ENCODE data around the gene AP4E1. TPM values are rescaled to one million over a fixed set of nuclear protein-coding genes. Genes with fewer than 3 reads are reported as not detected.
"Not testable (repeated sequence)": the region's sequence is repeated elsewhere in the genome, so short reads cannot be mapped to it uniquely, and the experiment has no call there.

Gene AP4E1
- 11.8 and 12.5 TPM in 2 replicates for total RNA-seq (2014; rRNA removed; shearing (Covaris generic))
- 8.3 and 8.4 TPM in 2 replicates for polyA plus RNA-seq (2014; cell fraction: nucleus; rRNA removed)

DNA sequence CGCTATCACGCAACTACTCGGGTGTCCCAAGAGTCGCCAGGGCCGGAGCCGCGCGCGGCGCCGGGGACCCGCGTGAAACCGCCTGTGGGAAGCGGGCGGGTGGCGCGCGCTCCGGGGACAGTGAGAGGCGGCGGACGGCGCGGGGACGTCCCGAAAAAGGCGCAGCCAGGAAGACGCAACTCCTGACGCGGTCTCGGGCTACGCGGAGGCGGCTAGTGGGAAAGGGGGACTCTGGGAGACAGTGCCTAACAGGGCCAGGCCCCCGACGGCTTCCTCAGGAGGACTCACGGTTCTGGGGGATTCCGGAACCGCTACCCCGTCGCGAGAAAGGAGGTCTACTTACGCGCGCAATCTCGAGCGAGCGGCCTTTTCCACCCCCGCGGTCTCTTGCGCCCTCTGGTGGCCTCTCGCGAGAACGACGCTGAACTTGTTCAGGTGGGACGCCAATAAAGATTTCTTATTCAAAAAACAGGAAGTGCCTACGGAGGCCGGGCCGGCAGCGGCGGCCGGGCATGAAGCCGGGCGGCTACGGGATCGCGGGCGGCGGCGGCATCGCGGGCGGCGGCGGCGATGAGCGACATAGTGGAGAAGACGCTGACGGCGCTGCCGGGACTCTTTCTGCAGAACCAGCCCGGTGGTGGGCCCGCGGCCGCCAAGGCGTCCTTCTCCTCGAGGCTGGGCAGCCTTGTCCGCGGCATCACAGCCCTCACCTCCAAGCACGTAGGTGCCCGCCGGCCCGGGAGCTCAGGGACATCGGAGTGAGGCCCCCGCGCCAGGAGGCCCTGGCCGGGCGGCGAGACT, at the start of gene AP4E1:
TSS of gene AP4E1 (plus strand) at position 475 of the 801 bp plus-strand sequence. CDS start at position 571, 96 bp downstream.
- DNase-seq (ENCODE audit: extremely low read depth, low read depth) = peak; percentile 86

DNA sequence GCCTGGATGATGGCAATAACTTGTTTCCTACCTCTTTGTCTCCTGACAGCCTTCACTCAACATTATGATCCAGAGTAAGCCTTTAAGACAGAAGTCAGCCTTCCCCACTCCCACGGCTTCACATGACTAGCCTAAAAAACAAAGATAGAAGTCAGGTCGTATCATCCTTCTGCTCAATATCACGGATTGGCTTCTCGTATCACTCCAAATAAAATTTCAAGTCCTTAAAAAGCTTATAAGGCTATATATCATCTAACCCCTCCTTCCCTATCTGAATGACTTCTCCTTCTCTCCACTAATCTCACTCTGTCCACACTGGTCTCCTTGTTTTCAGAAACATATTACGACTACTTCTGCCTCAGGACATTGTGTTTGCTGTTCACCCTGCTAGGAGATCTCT, 47.7 kb upstream of the AP4E1 start:
- DNase-seq (ENCODE audit: extremely low read depth, low read depth) = no peak

DNA sequence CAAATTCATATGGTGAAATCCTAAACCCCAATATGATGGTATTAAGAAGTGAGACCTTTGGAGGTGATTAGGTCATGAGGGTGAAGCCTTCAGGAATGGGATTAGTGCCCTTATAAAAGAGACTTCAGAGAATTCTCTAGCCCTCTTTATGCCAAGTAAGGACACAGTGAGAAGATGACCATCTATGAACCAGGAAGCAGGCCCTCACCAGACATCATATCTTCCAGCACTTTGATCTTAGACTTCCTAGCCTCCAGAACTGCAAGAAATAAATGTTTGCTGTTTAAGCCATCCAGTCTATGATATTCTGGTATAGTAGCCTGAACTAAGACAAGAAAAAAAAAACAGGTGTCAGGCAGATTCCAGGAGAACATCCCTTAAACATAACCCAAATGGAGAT, 45.9 kb upstream of the AP4E1 start:
- no peak for DNase-seq (ENCODE audit: extremely low read depth, low read depth)

DNA sequence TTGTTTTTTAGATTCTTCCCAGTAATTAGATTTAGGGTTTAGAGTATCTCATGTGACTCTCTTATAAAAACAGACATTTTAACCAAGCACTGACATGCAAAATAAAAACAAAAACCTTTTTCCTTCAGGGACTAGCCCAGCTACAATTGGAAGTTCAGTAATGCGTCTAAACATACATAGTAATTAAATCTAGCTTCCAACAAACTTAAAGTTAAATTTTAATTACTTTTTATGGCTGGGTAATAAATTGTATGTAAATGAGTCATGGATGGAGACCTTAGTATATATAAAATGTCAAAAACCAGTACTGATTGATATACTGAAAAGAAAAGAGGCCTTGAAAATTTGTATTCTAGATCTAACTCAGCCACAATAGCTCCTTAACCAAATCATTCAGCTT, 43.6 kb upstream of the AP4E1 start:
- no peak for DNase-seq (ENCODE audit: extremely low read depth, low read depth)

DNA sequence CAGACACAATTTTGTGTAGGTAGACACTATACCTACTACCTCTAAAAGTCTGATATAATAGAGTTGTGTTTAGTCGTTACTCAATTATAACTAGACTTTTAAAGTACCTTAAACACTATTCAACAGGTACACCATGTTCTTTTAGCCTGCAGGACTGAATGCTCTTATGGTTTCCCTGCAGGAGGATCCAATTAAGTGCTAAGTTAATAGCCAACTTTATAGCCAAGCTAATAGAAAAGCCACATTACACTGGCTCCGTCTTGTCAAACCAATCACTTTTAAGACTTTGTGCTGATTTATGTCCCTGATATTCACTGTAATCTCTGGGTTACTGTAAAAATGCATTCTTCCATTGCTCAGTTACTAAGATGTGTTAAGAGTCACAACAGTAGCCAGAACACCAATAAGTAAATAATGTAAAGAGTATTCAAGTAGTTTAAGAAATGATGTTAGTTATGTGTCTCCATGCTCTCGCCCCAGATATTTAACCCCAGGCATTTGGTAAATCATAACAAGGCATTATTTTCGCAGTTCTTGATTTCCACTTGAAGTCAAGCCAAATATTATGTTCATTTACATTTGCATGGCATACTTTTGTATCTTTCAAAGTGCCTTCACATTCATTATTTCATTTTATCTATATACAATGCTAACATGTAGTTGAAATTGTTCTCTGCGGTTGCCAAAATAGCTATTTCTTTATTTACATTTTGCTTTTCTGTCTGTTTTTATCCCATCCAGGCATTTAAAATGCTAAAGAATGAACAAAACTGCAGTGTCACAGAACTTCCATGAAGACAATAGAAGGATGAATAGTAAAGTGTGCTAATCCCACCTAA, 42.7 kb upstream of the AP4E1 start:
- DNase-seq (ENCODE audit: extremely low read depth, low read depth) = no peak

DNA sequence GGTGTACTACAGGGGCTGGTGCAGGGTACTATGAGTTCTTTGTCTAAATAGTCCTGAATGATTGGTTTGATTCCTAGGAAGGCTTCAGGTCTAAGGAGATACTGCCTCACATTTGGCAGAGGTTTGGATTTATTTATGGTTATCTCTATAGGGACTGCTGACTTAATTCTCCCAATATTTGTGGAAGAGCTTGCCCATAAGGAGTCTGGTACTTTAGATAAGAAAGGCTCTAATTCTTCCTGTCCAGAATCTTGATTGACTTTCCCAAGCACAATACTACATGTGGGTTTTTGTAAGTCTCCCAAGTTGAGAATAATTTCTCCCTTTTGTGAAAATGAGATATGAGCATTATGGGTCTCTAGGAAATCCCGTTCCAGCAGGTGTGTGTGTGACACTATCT, 36.7 kb upstream of the AP4E1 start:
- no peak for DNase-seq (ENCODE audit: extremely low read depth, low read depth)

DNA sequence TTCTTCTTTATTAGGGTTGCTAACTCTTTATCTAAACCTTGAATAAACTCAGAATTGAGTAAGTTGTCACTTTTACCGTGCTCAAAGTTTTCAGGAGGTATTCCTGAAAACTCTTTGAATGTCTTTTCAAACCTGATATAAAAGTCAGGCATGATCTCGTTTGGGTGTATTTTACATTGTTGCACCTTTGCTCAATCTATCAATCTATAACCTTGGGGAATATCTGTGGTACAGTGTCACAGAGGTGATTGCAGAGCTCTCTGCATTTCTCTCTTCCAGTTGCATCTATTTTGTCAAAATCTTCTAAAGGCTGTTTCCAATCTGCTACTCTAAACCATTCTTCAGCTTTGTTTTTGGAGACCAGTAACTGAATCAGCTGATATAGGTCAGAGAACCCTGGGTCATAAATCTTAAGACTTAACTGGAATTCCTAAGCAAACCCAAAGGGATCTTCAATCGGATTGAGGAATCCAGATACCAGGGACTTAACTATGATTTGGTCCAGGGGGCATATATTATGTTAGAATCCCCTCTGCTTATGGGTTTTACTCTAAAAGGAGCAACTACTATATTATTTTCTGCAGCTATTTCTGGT, 35.6 kb upstream of the AP4E1 start:
- DNase-seq (ENCODE audit: extremely low read depth, low read depth) = no peak

DNA sequence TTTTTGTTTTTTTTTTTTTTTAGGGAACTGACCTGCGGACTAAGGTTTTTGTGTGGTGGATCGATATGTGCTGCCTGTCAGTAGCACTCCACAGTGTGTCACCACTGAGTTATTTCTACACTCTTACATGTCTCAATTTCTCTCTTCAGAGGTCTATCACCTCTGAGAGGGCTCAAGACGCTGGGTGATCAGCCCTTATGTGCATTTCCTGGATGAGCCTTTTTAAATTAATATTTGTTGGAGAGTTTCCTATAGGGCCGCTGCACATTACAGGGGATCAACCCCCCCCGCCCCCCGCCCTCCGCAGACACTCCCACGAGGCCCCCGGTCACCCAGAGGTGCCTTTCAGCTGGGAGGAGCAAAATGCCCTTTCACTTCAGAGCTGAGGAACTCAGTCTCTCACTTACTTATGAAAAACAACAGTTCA, 34.5 kb upstream of the AP4E1 start:
- no peak for DNase-seq (ENCODE audit: extremely low read depth, low read depth)

DNA sequence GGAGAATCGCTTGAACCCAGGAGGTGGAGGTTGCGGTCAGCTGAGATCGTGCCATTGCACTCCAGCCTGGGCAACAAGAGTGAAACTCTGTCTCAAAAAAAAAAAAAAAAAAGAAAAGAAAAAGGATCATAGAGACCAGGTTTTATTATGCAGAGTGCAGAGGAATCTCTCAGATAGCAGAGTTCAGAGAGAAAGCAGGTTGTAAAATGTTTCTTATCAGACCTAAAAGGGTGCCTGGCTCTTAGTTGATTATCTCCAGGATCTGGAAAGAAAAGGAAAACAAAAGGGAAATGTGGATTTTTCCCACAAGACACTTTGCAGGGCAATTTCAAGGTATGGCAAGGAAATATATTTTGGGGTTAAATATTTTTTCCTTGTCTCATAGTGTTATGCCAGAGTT, 33.2 kb upstream of the AP4E1 start:
- not testable (repeated sequence) for DNase-seq (ENCODE audit: extremely low read depth, low read depth)

DNA sequence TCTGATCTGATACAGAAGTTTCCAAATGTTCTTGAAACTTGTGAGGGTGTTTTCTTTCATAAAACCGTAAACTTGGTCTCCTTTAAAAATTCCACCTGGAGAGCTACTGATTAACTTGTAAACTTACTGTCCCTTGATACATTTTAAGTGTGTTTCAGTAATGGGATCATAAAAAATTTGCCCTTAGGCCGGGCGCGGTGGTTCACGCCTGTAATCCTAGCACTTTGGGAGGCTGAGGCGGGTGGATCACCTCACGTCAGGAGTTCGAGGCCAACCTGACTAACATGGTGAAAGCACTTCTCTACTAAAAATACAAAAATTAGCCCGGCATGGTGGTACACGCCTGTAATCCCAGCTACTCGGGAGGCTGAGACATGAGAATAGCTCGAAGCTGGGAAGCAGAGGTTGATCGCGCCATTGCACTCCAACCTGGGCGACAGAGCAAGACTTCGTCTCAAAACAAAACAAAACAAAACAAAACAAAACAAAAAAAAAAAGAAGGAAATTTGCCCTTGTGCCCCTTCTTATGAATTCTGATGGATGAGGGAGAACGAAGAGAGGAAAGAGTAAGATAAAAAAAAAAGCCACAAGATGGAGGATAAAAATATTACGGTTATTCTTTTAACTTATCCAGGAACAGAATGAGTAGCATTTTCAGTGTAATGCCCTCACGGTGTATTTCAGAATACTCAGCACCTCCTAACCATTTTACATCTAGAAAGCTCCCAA, 32.1 kb upstream of the AP4E1 start:
- no peak for DNase-seq (ENCODE audit: extremely low read depth, low read depth)

DNA sequence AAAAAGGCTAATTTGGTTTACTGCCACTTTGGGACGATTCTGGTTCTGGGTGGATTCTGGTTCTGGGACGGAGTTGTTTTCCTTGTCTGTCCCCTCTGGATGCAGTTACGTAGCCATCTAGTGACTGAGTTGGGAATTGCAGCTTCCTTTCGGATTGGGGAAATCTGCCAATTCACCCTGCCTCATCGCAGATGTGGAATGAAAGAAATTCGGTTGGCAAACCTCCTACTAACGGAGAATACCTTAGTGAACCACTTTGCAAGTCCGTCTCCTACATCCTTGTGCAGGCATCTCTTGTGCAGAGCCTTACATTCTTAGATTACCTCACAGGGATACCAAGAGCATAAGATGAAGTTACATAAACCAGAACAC, 31.5 kb upstream of the AP4E1 start:
- peak; percentile 92 for DNase-seq (ENCODE audit: extremely low read depth, low read depth)

DNA sequence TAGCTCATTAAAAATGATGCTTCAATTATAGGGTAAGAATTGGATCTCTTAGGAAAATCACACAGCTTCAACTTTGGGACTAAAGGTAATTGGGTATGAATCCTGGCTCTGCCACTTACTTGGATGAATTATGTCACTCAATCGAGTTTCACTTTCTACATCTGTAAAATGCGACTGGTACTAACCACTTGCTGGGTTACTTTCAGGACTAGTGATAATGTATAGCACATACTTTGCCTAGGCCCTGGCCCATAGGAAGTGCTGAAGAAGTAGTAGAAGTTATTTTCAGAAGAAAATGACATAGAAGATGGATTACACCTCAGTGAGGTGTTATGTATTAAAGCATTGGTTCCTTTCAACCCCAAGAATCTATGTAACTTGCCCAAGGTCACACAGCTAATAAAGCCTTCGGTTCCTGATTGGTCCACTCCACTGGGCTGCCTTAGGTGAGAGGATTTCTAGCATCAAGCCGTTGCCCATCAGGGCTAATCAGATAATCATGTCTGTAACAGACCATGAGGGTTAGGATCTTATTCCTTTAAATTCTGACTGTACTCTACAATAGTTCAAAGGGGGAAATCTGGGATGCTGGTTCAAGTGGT, 29.4 kb upstream of the AP4E1 start:
- no peak for DNase-seq (ENCODE audit: extremely low read depth, low read depth)

DNA sequence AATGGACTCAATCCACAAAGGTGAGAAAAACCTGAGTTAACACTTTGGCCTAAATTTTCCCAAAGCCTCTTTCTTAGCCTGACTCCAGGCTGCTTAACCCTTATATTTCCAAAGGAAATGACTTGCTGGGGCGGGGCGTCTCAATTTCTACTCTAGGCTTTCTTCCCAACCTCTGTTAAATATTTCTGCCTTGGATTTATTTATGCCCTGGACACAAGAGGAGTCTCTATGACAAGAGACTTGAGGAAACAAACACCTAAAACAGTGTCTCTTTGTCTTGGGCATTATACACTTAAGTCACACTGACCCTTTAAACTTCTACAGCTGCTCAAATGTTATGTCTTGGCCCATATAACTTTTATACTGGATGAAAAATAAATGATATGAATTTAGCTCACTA, 28.3 kb upstream of the AP4E1 start:
- no peak for DNase-seq (ENCODE audit: extremely low read depth, low read depth)

DNA sequence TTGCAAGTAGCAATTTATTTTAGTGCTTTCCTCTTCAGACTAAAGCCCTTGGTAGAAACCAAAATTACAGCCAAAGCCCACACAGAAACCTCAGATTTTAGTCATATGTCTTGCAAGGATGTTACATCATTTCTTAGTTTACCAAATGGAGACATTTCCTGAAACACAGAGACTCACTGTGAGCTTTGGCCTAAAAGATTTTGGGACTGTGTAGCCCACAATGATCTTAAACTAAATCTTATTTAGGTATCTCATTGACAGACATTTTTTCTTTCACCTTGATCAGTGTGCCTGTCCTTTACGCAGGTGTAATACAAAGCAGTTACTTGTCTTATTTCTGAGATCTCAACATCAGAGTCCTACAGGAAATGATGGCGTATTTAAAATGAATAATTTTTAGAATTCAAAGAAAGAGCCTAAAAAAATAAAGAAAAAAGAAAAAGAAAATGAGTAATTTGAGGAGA, 27.8 kb upstream of the AP4E1 start:
- peak; percentile 67 for DNase-seq (ENCODE audit: extremely low read depth, low read depth)

DNA sequence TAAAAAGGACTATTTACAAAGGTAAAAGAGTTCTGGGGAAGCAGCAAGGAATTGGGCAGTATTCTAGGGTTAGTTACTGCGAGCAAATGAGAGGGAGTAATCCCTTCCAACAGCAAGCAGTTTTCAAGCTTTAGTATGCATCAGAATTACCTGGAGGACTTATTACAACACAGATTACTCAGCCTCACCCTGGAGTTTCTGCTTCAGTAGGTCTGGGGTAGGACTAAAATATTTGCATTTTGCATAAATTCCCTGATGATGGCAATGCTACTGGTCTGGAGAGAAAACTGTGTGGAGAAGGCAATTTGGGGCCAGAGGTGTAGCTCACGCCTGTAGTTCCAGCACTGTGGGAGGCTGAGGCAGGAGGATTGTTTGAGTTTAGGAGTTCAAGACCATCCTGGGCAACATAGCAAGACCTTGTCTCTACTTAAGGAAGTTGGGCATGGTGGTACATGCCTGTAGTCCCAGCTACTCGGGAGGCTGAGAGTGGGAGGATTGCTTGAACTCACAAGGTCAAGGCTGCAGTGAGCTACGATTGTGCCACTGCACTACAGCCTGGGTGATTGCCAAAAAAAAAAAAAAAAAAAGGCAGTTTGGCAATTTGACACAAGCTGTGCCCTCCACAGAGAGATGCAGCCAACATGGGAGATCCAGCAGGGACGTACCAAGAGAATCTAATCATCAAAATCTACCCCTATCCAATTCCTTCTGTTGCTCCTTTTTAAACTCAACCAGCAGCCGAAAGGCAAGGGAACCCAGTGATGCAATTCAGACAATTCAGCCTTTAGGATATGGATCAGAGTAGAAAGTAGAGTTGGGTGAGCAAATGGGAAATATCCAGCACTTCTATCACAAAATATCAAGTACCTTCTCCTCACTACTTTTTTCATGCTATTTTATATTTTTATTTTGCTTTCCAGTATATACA, 27.1 kb upstream of the AP4E1 start:
- DNase-seq (ENCODE audit: extremely low read depth, low read depth) = no peak

DNA sequence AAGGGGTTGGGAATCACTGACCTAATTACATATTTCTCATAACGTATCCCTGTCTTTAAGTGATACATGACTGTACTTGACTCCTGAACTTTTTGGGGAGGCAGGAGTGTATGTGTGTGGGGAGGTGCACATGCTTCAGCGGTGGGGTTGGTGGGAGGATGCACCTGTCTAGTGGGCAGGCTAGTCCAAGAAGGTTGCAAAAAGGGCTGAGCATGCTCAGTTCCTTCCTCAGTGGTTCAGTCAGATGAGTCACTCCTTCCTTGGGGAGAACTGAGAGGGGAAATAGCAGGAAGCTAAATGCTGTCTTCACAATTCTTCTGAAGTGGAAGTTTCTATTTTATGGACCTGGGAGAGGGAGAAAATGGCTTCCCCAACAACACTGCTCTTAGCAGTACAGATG, 24.6 kb upstream of the AP4E1 start:
- no peak for DNase-seq (ENCODE audit: extremely low read depth, low read depth)

DNA sequence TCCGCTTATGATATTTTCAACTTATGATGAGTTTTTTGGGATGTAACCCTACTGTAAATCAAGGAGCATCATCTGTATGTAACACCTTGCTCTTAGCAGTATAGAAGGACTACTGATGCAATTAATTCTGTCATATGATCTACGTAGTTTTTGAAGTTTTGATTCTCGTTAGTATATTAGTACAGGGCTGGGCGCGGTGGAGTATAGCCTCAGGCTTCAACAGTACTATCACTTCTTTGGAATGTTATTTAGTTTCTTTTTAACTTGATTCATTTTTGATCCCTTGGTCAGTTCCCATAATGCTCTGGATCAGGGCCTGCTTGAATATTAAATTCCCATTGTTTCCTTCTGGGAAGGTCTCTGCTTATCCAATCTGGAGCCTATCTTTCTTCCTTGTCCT, 23.9 kb upstream of the AP4E1 start:
- DNase-seq (ENCODE audit: extremely low read depth, low read depth) = no peak

DNA sequence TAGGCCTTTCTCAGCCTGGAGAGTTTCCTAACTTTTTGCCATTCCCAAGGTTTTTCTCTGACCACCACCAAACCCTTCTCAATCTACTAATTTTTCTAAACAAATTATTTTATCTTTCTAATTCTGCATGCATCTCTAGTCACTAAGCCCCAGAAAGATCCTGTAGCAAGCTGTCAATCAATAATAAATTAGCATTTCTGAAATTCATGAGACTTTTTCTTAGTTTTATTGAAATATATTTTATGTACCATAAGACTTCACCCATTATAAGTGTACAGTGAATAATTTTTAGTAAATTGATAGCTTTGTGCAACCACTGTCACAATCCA, 22.4 kb upstream of the AP4E1 start:
- DNase-seq (ENCODE audit: extremely low read depth, low read depth) = no peak

DNA sequence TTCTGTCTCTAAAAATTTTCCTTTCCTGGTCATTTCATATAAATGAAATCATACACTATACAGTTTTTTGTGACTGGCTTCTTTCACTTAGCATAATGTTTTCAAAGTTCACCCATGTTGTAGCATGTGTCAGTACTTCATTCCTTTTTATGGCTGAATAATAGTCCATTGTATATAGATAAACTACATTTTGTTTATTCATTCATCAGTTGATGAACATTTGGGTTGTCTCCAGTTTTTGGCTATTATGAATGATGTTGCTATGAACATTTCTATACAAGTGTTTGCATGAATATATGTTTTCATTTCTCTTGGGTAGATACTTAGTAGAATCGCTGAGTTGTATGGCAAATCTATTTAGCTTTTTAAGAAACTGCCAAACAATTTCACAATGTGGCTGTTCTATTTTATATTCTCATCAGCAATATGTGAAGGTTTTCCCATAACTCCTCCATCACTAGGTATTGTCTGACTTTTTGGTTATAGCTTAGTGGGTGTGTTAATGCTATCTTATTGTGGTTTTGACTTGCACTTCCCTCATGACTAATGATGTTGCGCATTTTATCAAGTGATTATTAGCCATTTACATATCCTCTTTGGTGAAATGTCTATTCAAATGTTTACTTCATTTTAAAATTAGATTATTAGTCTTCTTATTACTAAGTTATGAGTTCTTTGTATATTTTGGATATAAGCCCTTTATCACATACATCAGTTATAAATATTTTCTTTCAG, 21.7 kb upstream of the AP4E1 start:
- no peak for DNase-seq (ENCODE audit: extremely low read depth, low read depth)

All from NCI-H460 (cell line).